ENCODE results near the gene SMIM9. TPM values are rescaled to one million over a fixed set of nuclear protein-coding genes. Genes with fewer than 3 reads are reported as not detected.
"Not testable (repeated sequence)": the region's sequence is repeated elsewhere in the genome, so short reads cannot be mapped to it uniquely, and the experiment has no call there.

The SMIM9 gene
- polyA plus RNA-seq, 1 of the 3 experiments (the other 2 are of a cell fraction) = not detected

GRCh38 chrX:154818916-154819770 lies 15.3 kb downstream of the SMIM9 start:
- no peaks in the 10 kb centered on the region for H3K9me2 ChIP-seq
- H3K79me2 ChIP-seq (ENCODE audit: insufficient read depth) = no peaks in the 10 kb centered on the region
- 27% methylated on average over 11 of the region's 11 CpGs for WGBS (ENCODE audit: low lambda C conversion rate)
- no peak for TF ChIP-seq POLR2AphosphoS5 (IDR thresholded peaks at IDR 0.05; ENCODE audit: low read depth, low read length)
- no peak for TF ChIP-seq CHD2 (IDR thresholded peaks at IDR 0.05; ENCODE audit: low read length, partially characterized antibody)
- TF ChIP-seq USF2 (IDR thresholded peaks at IDR 0.05; ENCODE audit: borderline replicate concordance, low read depth, low read length) = no peak
- no peak for TF ChIP-seq NRF1 (IDR thresholded peaks at IDR 0.05; ENCODE audit: low read depth, low read length)
- no peak for TF ChIP-seq ELF1 (IDR thresholded peaks at IDR 0.05)
- TF ChIP-seq GATA2 (CRISPR knock-in tag; IDR thresholded peaks at IDR 0.05) = no peak
- no peak for TF ChIP-seq REST (IDR thresholded peaks at IDR 0.05; ENCODE audit: low read depth, low read length)
- no peak for TF ChIP-seq ZBTB33 (IDR thresholded peaks at IDR 0.05; ENCODE audit: borderline replicate concordance, low read depth)
- TF ChIP-seq EZH2phosphoT487 (IDR thresholded peaks at IDR 0.05; ENCODE audit: borderline replicate concordance, low read depth) = no peak
- no peak for TF ChIP-seq RXRA (IDR thresholded peaks at IDR 0.05; ENCODE audit: borderline replicate concordance, low read depth)
- TF ChIP-seq RFX5 (IDR thresholded peaks at IDR 0.05; ENCODE audit: low read length) = no peak
- no peak for TF ChIP-seq TAF1 (IDR thresholded peaks at IDR 0.05; ENCODE audit: borderline replicate concordance, low read depth, low read length)
- no peak for TF ChIP-seq FOXJ3 (CRISPR knock-in tag; IDR thresholded peaks at IDR 0.05)
- TF ChIP-seq GABPA (IDR thresholded peaks at IDR 0.05; ENCODE audit: low read depth) = no peak
- no peak for TF ChIP-seq USF1 (IDR thresholded peaks at IDR 0.05; ENCODE audit: borderline replicate concordance, low read depth)
- H3K9me3 ChIP-seq = no peaks in the 10 kb centered on the region; the same call in 1 of the 2 replicates
- H3K9ac ChIP-seq = no peak overlapping the region
- no peaks in the 10 kb centered on the region for H3K36me3 ChIP-seq (replicated peaks in 1 of 2; ENCODE audit: control insufficient read depth in 1 of 2, insufficient read depth in 2 of 2, low read length in 1 of 2)
- POLR2A ChIA-PET = no interaction called here
- CTCF ChIA-PET = interaction anchor here (0.7 to 1.5 kb wide), 2 partner anchors 11 to 21 kb away, joined by 3 read pairs; no protein-coding TSS in a partner anchor
- no peak for DNase-seq
- no peaks in the 10 kb centered on the region for H3K4me1 ChIP-seq (ENCODE audit: control insufficient read depth in 1 of 2, insufficient read depth in 2 of 2, low read depth in 1 of 2, low read length in 1 of 2)
- no peaks in the 10 kb centered on the region for H3F3A ChIP-seq (replicated peaks; ENCODE audit: insufficient read depth)
- no peak overlapping the region for H3K4me3 ChIP-seq (ENCODE audit: low read depth in 2 of 2, low read length in 1 of 2)
- no peak overlapping the region for H3K27ac ChIP-seq (ENCODE audit: low read depth in 2 of 2, low read length in 1 of 2)
- H2AFZ ChIP-seq (ENCODE audit: low read depth) = no peak overlapping the region
- H4K20me1 ChIP-seq (ENCODE audit: insufficient read depth) = no peaks in the 10 kb centered on the region
- no peaks in the 10 kb centered on the region; the same call in 1 of the 2 replicates for H3K27me3 ChIP-seq (ENCODE audit: insufficient read depth)
- no peak overlapping the region for H3K4me2 ChIP-seq

GRCh38 chrX:154817048-154817618 lies 17.3 kb downstream of the SMIM9 start:
- H3K36me3 ChIP-seq (replicated peaks in 1 of 2; ENCODE audit: control insufficient read depth in 1 of 2, insufficient read depth in 2 of 2, low read length in 1 of 2); H3K4me1 ChIP-seq (ENCODE audit: control insufficient read depth in 1 of 2, insufficient read depth in 2 of 2, low read depth in 1 of 2, low read length in 1 of 2); H2AFZ ChIP-seq (ENCODE audit: low read depth); H3K79me2 ChIP-seq (ENCODE audit: insufficient read depth); H3K9me2 ChIP-seq; H3K4me2 ChIP-seq; H3K9me3 ChIP-seq; H3K4me3 ChIP-seq (ENCODE audit: low read depth in 2 of 2, low read length in 1 of 2); H3K9ac ChIP-seq; H4K20me1 ChIP-seq (ENCODE audit: insufficient read depth); H3K27me3 ChIP-seq (ENCODE audit: insufficient read depth); CTCF ChIA-PET; H3F3A ChIP-seq (replicated peaks; ENCODE audit: insufficient read depth); POLR2A ChIA-PET; DNase-seq; H3K27ac ChIP-seq (ENCODE audit: low read depth in 2 of 2, low read length in 1 of 2): not testable (repeated sequence)
- WGBS (ENCODE audit: low lambda C conversion rate) = 49% methylated on average over 19 of the region's 19 CpGs

Data from SK-N-SH (cell line).